ACC112 (cell line): ENCODE measurements around the gene AFAP1L1.
"Not testable (repeated sequence)": the region's sequence is repeated elsewhere in the genome, so short reads cannot be mapped to it uniquely, and the experiment has no call there.

Experiments used
- H2AFZ ChIP-seq: fragments of 200-600 bp; sonication (generic); one replicate; pipeline ENCODE4 v1.6.0; 2017; ENCODE audit warnings: antibody characterized with exemption, low read length; ENCODE audit not compliant: unreplicated experiment
- H3K27ac ChIP-seq: fragments of 200-600 bp; sonication (generic); 2 replicates; pipeline ENCODE4 v1.5.1; 2014; ENCODE audit warnings: low read depth, mild to moderate bottlenecking, antibody characterized with exemption, low read length, moderate library complexity
- H3K27me3 ChIP-seq: fragments of 200-600 bp; sonication (generic); 2 replicates; pipeline ENCODE4 v1.6.1; 2014; ENCODE audit warnings: mild to moderate bottlenecking, antibody characterized with exemption, low read length, moderate library complexity, mixed read lengths; ENCODE audit not compliant: insufficient read depth
- H3K36me3 ChIP-seq: fragments of 200-600 bp; sonication (generic); 2 replicates; pipeline ENCODE4 v1.6.1; 2016; ENCODE audit warnings: mild to moderate bottlenecking, antibody characterized with exemption, low read length, moderate library complexity, mixed read lengths; ENCODE audit not compliant: insufficient read depth
- H3K4me1 ChIP-seq: fragments of 200-600 bp; sonication (generic); one replicate; pipeline ENCODE4 v1.6.1; 2016; ENCODE audit warnings: low read length, mixed read lengths; ENCODE audit not compliant: insufficient read depth, unreplicated experiment, control insufficient read depth
- H3K4me3 ChIP-seq: fragments of 200-600 bp; sonication (generic); 2 replicates; pipeline ENCODE4 v1.5.1; 2014; ENCODE audit warnings: mild to moderate bottlenecking, low read depth, low read length
- H3K79me2 ChIP-seq: fragments of 200-600 bp; sonication (generic); one replicate; pipeline ENCODE4 v1.6.0; 2016; ENCODE audit warnings: low read length; ENCODE audit not compliant: control insufficient read depth, unreplicated experiment, insufficient read depth

The AFAP1L1 gene

GRCh38 chr5:149389552-149390495, 118.2 kb downstream of the AFAP1L1 start:
- Histone ChIP-seq H3K4me3 (no peak overlapping the region), H3K27me3 (no peaks in the 10 kb centered on the region), H3K36me3 (no peaks in the 10 kb centered on the region), H3K4me1 (peaks cover 17% of the 10 kb centered on the region), H2AFZ (peak overlapping the region; percentile 25), H3K27ac (no peak overlapping the region), H3K79me2 (no peaks in the 10 kb centered on the region)

GRCh38 chr5:149391076-149391475, 119.4 kb downstream of the AFAP1L1 start:
- H3K27ac ChIP-seq, H3K27me3 ChIP-seq, H3K4me3 ChIP-seq, H3K36me3 ChIP-seq, H2AFZ ChIP-seq, H3K79me2 ChIP-seq: not testable (repeated sequence)
- H3K4me1 ChIP-seq: peaks cover 17% of the 10 kb centered on the region
